Stimulated activated naive CD8-positive, alpha-beta T cell treated with anti-CD3 and anti-CD28 coated beads, Interleukin-15, Interleukin-2, amounts not matched to agents 100 ng/mL and 50 ng/mL, for 24 hours (primary cell): ENCODE results near the gene TUBA3E.
A peak's percentile ranks its signal among the peaks of the same experiment; 100 is the strongest.
"Not testable (repeated sequence)": the region's sequence is repeated elsewhere in the genome, so short reads cannot be mapped to it uniquely, and the experiment has no call there.

ENCODE experiments used
- H3K27ac Mint-ChIP-seq: one replicate; pipeline ENCODE4 v1.8.0; 2021; ENCODE audit warnings: mild to moderate bottlenecking, mixed read lengths
- H3K27me3 Mint-ChIP-seq: one replicate; pipeline ENCODE4 v1.8.0; 2021; ENCODE audit warnings: mixed read lengths
- H3K36me3 Mint-ChIP-seq: one replicate; pipeline ENCODE4 v1.8.0; 2021; ENCODE audit warnings: low read depth, mixed read lengths
- H3K4me1 Mint-ChIP-seq: one replicate; pipeline ENCODE4 v1.8.0; 2021; ENCODE audit warnings: low read depth, mixed read lengths
- H3K4me3 Mint-ChIP-seq: one replicate; pipeline ENCODE4 v1.8.0; 2021; ENCODE audit warnings: mild to moderate bottlenecking, mixed read lengths
- H3K9me3 Mint-ChIP-seq: one replicate; pipeline ENCODE4 v1.8.0; 2021; ENCODE audit warnings: mixed read lengths

Gene TUBA3E

DNA sequence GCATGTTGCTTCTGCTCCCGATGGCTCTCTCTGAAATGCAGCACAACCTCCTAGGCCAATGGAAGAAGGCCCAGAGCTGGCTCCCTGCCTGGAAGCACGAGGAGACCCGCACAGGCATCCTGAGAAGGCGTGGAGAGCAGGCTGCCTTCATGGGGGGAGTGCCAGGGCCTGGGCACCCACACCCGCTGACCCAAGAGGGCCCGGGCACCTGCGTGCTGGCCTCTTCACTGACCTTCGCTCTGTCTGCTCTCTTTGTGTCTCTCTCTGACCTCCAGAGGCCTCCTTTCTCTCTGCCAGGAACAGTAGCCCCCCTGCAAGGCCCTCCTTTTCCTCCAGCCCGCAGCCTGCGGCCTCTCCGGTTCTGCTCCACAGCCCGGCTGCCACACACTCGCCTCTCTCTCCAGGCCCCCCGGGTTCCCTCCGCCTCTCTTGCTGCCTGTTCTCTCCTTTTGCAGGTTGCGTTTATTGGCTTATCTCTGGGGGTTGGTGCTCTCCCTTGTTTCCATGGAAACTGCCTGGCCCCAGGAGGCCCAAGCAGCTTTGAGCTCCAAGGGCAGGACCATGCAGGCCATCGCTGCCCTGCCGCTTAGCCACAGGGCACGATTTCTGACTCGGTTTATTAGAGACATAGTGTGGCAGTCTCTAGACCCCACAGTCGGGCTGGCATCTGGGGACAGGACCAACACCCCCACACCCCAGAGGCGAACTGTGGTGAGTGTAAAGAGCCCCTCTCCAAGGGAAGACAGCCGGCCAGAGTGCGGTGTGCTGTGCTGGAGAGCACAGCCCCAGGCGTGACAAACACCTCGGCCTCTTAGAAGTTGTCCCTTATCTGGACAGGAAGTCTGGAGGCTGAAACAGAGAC lies 14.5 kb downstream of the TUBA3E start:
- Mint-ChIP-seq H3K27me3 (no peaks in the 10 kb centered on the region), H3K4me1 (peaks cover 26% of the 10 kb centered on the region), H3K4me3 (peak overlapping the region; percentile 85), H3K27ac (peak overlapping the region; percentile 85), H3K9me3 (no peaks in the 10 kb centered on the region), H3K36me3 (peaks cover 14% of the 10 kb centered on the region)

GRCh38 chr2:130182826-130183511 lies 15.3 kb downstream of the TUBA3E start:
- not testable (repeated sequence) for H3K27me3 Mint-ChIP-seq, H3K9me3 Mint-ChIP-seq
- H3K27ac Mint-ChIP-seq = peak overlapping the region; percentile 85
- peak overlapping the region; percentile 85 for H3K4me3 Mint-ChIP-seq
- peaks cover 29% of the 10 kb centered on the region for H3K4me1 Mint-ChIP-seq
- H3K36me3 Mint-ChIP-seq = peaks cover 14% of the 10 kb centered on the region

- Mint-ChIP-seq H3K36me3 (peaks cover 14% of the 10 kb centered on the region), H3K4me1 (peaks cover 32% of the 10 kb centered on the region), H3K4me3 (peak within 1 kb of the TSS; percentile 95), H3K27ac (peak within 1 kb of the TSS; percentile 95)
- H3K27me3 Mint-ChIP-seq, H3K9me3 Mint-ChIP-seq: not testable (repeated sequence)
Measured at GRCh38 chr2:130181880-130182682, 16.2 kb downstream of the TUBA3E start, which contains the start of gene MZT2B. MZT2B (plus strand) TSS chr2:130182262; CDS start chr2:130182283, 21 bp downstream.

- H3K9me3 Mint-ChIP-seq = no peaks in the 10 kb centered on the region
- no peaks in the 10 kb centered on the region for H3K27me3 Mint-ChIP-seq
- H3K4me1 Mint-ChIP-seq = peaks cover 32% of the 10 kb centered on the region
- peak within 1 kb of the TSS; percentile 95 for H3K4me3 Mint-ChIP-seq
- H3K36me3 Mint-ChIP-seq = peaks cover 12% of the 10 kb centered on the region
- peak within 1 kb of the TSS; percentile 95 for H3K27ac Mint-ChIP-seq
Measured at GRCh38 chr2:130181325-130181879, 16.8 kb downstream of the TUBA3E start, which contains the start of gene SMPD4. SMPD4 (minus strand) TSS chr2:130181602; CDS start chr2:130176592, 5,010 bp downstream.

DNA sequence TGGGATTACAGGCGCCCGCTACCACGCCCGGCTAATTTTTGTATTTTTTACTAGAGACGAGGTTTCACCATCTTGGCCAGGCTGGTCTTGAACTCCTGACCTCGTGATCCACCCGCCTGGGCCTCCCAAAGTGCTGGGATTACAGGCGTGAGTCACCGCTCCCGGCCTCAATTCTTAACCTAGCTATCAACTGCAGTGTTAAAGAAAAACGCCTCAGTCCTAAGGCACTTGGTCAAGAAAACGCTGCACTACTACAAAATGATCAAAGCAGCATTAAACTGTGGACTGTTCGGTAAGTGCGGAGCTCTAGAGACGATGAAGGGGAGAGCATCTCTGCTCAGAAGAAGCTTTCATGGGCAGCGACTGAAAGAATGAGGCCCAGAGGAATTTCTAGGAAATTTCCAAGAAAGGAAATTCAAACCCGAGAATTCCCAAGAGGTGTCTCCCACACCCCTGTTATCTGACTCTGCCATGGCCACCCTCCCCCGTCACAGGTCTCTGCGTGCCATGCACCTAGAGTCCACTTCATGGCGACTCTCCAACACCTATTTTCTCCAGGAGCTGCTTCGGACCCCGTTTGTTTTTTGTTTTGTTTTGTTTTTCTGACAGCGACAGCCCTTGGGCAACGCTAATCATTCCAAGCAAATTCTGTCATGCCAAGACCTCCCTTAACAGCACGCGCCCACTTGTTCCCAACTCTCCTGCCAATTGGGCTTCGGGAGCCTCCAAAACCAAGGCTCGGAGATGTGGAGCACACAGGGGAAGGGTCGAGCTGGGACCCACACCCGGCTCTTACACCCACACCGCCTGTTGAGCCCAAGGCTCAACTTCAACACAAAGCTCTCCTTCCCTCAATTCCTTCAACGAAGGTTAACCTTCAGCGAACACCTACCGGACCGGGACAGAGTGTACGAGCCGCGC lies 17.6 kb downstream of the TUBA3E start:
- H3K9me3 Mint-ChIP-seq, H3K36me3 Mint-ChIP-seq, H3K27me3 Mint-ChIP-seq: not testable (repeated sequence)
- Mint-ChIP-seq H3K27ac (peak overlapping the region; percentile 95), H3K4me1 (peaks cover 32% of the 10 kb centered on the region), H3K4me3 (peak overlapping the region; percentile 95)

GRCh38 chr2:130174866-130175265 lies 23.4 kb downstream of the TUBA3E start:
- H3K4me3 Mint-ChIP-seq, H3K9me3 Mint-ChIP-seq, H3K4me1 Mint-ChIP-seq, H3K27me3 Mint-ChIP-seq, H3K27ac Mint-ChIP-seq: not testable (repeated sequence)
- peaks cover 39% of the 10 kb centered on the region for H3K36me3 Mint-ChIP-seq

DNA sequence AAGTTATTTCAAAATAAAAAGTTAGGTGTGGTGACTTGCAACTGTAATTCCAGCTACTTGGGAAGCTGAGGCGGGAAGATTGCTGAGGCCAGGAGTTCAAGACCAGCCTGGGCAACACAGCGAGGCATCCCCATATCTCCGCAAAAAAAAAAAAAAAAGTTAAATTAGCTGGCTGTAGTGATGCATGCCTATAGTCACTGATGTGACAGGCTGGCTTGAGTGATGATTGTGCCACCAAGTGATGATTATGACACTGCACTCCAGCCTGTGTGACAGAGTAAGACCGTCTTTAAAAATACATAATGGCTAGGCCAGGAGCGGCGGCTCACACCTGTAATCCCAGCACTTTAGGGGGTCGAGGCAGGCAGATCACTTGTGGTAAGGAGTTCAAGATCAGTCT lies 28.3 kb downstream of the TUBA3E start:
- Mint-ChIP-seq H3K9me3 (no peaks in the 10 kb centered on the region), H3K4me3 (no peak overlapping the region), H3K36me3 (peaks cover 61% of the 10 kb centered on the region), H3K27ac (no peak overlapping the region), H3K27me3 (no peaks in the 10 kb centered on the region), H3K4me1 (peaks cover 9% of the 10 kb centered on the region)

- not testable (repeated sequence) for H3K27me3 Mint-ChIP-seq, H3K4me1 Mint-ChIP-seq, H3K9me3 Mint-ChIP-seq, H3K27ac Mint-ChIP-seq, H3K4me3 Mint-ChIP-seq
- H3K36me3 Mint-ChIP-seq = peaks cover 68% of the 10 kb centered on the region
Measured at GRCh38 chr2:130169163-130169562, 29.1 kb downstream of the TUBA3E start.

- H3K27me3 Mint-ChIP-seq = not testable (repeated sequence)
- peaks cover 52% of the 10 kb centered on the region for H3K36me3 Mint-ChIP-seq
Measured at GRCh38 chr2:130166611-130167010, 31.6 kb downstream of the TUBA3E start.

DNA sequence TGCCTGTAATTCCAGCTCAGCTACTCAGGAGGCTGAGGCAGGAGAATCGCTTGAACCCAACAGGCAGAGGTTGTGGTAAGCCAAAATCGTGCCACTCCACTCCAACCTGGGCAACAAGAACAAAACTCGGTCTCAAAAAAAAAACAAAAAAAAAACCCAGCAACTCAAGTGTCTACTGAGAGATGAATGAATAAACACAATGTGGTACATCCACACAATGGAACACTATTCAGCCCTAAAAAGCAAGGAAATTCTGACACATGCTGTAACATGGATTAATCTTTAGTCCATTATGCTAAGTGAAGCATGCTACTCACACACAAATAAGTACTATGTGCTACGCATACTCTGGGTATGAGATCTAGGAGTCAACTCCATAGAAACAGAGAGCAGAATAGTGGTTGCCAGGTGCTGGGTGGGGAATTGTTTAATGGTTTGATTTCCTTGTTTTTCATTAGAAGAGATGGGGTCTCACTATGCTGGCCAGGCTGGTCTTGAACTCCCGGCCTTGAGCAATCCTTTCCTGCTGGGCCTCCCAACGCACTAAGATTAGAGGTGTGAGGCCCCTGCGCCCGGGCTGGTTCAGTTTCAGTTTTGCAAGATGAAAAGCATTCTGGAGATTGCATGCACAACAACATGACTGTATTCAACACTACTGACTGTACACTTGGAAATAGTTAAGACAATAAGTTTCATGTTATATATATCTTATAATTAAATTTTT lies 32.8 kb downstream of the TUBA3E start:
- Mint-ChIP-seq H3K9me3 (no peaks in the 10 kb centered on the region), H3K4me1 (peaks cover 9% of the 10 kb centered on the region), H3K36me3 (peaks cover 47% of the 10 kb centered on the region), H3K4me3 (no peak overlapping the region), H3K27me3 (no peaks in the 10 kb centered on the region), H3K27ac (no peak overlapping the region)

More at GRCh38 chr2:130166611-130167010, 31.6 kb downstream of the TUBA3E start:
- H3K9me3 Mint-ChIP-seq, H3K4me1 Mint-ChIP-seq, H3K27ac Mint-ChIP-seq, H3K4me3 Mint-ChIP-seq: not testable (repeated sequence)

DNA sequence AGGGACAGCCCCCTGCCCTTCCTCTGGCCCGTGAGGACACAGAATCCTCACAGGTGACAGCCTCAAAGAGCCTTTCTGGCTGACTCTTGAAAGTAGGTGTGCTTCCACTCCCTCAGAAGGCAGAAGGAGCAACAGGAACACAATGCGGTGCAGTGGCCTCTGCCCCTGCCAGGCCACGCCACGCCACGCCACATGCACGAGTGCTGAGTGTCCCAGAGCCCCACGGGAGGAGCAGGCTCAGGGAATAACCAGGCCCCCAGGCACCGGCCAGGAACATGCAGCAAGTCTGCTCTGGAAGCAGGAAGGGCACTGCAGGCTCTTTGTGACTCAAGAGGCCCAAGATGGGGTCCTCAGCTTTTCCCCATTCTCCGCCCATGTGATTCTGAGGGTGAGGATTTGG lies 35.3 kb downstream of the TUBA3E start:
- Mint-ChIP-seq H3K4me1 (peaks cover 15% of the 10 kb centered on the region), H3K4me3 (no peak overlapping the region), H3K36me3 (peaks cover 46% of the 10 kb centered on the region), H3K27ac (no peak overlapping the region), H3K27me3 (no peaks in the 10 kb centered on the region), H3K9me3 (no peaks in the 10 kb centered on the region)

- H3K27ac Mint-ChIP-seq, H3K27me3 Mint-ChIP-seq, H3K4me3 Mint-ChIP-seq, H3K9me3 Mint-ChIP-seq: not testable (repeated sequence)
- Mint-ChIP-seq H3K4me1 (peaks cover 20% of the 10 kb centered on the region), H3K36me3 (peaks cover 42% of the 10 kb centered on the region)
Measured at GRCh38 chr2:130162486-130162885, 35.8 kb downstream of the TUBA3E start.
